CD4-positive, alpha-beta T cell treated with Interferon gamma for 1 hour (primary cell): Measurements from ENCODE around the gene MEGF11.
A peak's percentile ranks its signal among the peaks of the same experiment; 100 is the strongest.
"Not testable (repeated sequence)": the region's sequence is repeated elsewhere in the genome, so short reads cannot be mapped to it uniquely, and the experiment has no call there.

ENCODE experiments used
- DNase-seq: peaks from one replicate; pipeline ENCODE4 v3.0.0-alpha.2; 2020

Gene MEGF11

GRCh38 chr15:66270932-66271331, 17.4 kb upstream of the MEGF11 start:
- DNase-seq, result no peak

- no peak for DNase-seq
These were observed 16.0 kb upstream of the MEGF11 start for GRCh38 chr15:66269326-66270090.

- no peak for DNase-seq
These were observed 11.4 kb upstream of the MEGF11 start for GRCh38 chr15:66264859-66265513.

DNA sequence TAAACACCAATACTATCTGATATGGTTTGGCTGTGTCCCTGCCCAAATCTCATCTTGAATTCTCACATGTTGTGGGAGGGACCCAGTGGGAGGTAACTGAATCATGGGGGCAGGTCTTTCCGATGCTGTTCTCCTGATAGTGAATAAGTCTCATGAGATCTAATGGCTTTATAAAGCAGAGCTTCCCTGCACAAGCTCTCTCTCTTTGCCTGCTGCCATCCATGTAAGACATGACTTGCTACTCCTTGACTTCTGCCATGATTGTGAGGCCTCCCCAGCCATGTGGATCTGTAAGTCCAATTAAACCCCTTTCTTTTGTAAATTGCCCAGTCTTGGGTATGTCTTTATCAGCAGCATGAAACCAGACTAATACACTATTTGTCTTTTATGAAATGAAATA, 9.3 kb upstream of the MEGF11 start:
- DNase-seq, result not testable (repeated sequence)

- no peak for DNase-seq
These were observed 7.5 kb upstream of the MEGF11 start for GRCh38 chr15:66261056-66261455.

- DNase-seq, result no peak
These were observed 3.1 kb upstream of the MEGF11 start for GRCh38 chr15:66256692-66257091.

GRCh38 chr15:66254951-66255676, 1.6 kb upstream of the MEGF11 start:
- DNase-seq, result no peak

GRCh38 chr15:66254089-66254950, 770 bp upstream of the MEGF11 start:
- DNase-seq, result no peak

DNA sequence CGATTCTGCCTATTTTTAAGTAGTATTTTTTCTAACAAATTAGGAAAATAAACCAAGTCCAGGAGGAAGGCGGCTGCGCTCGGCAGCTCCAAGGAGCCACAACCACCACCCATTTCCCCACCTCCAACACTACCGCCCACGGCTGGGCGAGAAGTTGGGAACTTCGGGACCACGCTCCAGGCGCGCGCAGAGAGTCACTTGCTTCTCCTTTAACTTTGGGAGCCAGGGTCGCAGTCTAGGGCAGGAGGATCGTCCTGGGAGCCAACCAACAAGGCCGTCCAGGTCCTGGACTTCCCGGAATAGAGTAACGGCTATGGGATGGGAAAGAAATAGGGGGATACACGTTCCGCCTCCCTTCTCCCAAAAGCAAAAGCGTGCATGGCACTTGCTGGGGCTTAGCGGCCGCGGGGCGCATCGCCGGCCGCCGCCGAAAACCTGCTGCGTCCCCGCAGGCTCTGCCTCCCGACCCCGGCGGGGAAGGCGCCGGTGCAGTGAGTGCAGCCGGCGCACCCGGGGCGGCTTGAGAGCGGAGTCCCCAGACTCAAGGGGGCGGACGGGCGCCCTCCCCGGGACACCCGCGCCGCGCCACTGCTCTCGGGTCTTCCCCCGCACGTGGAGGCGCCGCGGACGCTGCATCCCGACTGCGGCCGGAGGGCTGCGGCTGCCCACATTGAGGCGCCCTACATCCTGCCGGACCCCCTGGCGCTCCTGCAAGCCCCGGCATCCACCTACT, 699 bp downstream of the MEGF11 start:
- no peak for DNase-seq

DNA sequence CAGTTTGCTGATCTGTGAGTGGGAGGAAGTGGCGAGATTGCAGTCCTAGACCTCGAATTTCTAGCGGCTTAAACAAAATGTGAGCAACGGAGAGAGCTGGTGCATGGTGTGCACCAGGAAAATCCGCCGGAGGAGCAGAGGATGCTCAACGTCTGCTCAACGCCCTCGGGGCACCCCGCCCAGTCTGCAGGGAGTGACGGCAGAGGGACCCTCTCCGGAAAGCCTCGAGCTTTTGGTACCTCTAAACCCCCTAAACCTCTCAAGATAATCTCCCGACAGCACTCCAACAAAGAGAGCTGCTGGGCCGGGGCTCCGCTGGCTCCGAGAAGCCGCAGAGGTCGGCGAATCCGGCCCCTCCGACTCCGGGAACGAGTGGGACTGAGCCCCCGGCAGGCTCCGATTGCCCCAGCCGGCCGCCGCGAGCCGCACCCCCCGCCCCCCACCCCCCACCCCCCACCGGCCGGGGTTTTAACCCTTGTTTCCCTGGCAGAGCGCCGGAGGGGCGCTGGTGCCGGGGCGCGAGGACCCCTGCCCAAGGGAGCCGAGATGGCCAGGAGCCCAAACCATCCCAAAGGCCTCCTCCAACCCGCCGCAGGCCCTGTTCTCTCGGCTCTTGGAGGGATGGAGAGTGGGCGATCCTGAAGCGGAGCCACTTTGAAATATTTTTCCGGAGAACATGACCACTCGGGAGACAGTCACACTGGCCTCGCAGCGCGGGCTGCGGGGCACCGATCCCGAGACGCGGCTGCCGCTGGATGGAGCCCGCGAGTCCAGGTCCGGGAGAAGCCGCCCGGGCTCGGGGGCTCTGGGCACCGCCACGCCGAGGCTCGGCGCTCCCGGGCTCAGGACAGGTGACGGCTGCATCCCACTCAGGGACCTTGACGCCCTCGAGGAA, 1.5 kb downstream of the MEGF11 start:
- peak; percentile 25 for DNase-seq

DNA sequence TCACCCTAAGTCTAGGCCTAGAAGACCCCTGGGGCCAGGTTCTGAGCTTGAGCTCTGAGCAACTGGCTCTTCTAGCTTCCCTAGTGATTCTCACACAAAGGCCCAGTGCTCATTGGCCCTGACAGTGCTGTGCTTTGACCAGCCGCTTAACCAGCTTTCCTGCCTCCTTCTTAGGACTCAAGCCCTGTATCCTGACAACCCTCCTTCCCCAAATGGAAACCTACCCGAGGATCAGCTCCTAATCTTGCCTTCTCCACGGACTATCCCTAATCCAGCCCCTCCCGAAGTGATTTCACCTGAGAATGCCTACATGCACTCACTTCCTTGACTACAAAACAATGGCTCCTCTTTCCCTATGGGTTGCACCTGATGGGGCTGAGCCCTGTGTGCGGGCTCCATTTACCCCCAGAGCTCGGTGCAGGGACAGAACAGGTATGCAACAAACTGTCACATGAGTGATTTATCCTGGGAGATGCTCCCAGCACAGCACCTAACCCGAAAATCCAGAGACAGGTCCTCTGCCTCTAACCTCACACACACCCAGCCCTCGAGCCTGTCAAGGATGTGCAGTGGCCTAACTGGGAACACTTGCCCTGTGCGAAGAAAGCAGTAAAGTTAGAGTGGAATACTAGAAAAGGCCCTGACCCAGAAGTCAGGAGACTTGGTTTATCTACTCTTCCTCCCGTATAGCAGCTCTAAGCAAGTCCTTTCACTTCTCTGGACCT, 2.3 kb downstream of the MEGF11 start:
- DNase-seq, result no peak

GRCh38 chr15:66249605-66250174, 3.9 kb downstream of the MEGF11 start:
- DNase-seq, result no peak

- no peak for DNase-seq
These were observed 6.6 kb downstream of the MEGF11 start for GRCh38 chr15:66246937-66247336.

- not testable (repeated sequence) for DNase-seq
These were observed 7.7 kb downstream of the MEGF11 start for GRCh38 chr15:66245832-66246231.

DNA sequence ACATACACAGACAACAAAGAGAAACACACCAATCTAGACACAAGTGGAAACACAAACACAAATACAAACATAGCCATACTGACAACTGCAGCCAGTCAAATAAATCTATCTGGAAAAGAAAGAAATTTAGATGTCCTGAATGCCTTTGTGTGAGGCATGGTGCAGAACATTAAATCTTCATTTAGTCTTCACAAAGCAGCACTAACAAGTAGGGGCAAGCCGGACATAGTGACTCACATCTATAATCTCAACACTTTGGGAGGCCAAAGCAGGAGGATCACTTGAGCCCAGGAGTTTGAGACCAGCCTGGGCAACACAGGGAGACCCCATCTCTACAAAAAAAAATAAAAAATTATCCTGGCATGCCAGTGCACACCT, 11.7 kb downstream of the MEGF11 start:
- no peak for DNase-seq

- no peak for DNase-seq
These were observed 12.3 kb downstream of the MEGF11 start for GRCh38 chr15:66241087-66241907.

- no peak for DNase-seq
These were observed 13.2 kb downstream of the MEGF11 start for GRCh38 chr15:66240240-66240794.

DNA sequence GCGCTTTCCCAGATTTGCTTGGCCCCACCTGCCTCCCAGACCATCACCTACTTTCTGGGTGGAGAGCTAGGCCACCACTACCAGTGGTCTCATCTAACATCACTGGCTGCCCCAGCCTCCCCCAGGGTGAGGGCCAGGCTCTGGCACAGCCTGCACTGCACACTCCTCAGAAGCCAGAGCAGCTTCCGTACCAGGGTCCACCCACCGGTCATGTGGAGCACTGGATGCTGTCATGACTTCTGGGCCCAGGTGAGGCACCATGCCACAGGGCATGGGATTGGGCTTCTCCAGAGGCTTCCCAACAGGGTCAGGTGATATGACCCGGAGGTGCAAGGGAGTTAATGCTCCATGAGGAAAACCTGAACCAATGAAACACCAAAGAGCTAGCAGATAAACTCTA, 14.0 kb downstream of the MEGF11 start:
- DNase-seq, result no peak

DNA sequence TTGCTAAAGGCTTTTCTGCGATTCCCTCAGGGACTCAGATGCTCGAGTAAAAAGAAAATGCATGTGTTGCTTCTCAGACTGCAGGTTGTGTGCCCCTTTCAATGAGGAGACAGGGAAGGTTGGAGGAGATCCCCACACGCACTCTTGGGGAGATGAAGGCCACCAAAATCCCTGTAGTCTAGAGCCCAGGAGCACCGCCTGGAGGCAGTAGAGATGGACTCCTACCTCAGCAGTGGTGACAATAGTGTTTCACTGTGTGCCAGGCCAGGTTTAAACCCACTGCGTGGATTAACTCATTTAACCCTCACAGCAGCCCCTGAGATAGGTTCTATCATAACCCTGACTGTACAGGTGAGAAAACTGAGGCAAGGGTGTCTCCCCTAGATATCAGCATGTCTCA, 15.2 kb downstream of the MEGF11 start:
- DNase-seq, result no peak
